HUDEP-2 (cell line): Measurements from ENCODE around the gene PGA4.
"Not testable (repeated sequence)": the region's sequence is repeated elsewhere in the genome, so short reads cannot be mapped to it uniquely, and the experiment has no call there.

Experiments
- DNase-seq, 76 experiments: peaks; one replicate each; lab custom pipeline; 2025; ENCODE audit not compliant: unreplicated experiment in 76 of 76; lab: John Stamatoyannopoulos, UW

The PGA4 gene

DNA sequence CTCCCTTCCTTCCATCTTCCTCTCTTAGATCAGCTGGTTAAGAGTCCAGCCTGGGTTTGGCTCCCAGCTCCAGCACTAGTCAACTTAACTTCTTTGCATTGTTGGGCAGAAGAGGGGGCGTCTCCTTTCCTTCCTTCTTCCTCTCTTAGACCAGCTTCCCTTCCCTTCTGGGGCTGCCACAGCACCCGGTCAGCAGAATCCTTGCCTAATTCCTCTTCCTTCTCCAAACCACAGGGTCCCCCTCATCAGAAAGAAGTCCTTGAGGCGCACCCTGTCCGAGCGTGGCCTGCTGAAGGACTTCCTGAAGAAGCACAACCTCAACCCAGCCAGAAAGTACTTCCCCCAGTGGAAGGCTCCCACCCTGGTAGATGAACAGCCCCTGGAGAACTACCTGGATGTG is 18.3 kb upstream of the PGA4 start:
- not testable (repeated sequence) for DNase-seq

GRCh38 chr11:61204502-61205059 is 17.6 kb upstream of the PGA4 start:
- not testable (repeated sequence) for DNase-seq

GRCh38 chr11:61207636-61208310 is 14.4 kb upstream of the PGA4 start:
- not testable (repeated sequence) for DNase-seq

- DNase-seq, result not testable (repeated sequence)
These were observed 11.5 kb upstream of the PGA4 start for GRCh38 chr11:61210629-61211028.

DNA sequence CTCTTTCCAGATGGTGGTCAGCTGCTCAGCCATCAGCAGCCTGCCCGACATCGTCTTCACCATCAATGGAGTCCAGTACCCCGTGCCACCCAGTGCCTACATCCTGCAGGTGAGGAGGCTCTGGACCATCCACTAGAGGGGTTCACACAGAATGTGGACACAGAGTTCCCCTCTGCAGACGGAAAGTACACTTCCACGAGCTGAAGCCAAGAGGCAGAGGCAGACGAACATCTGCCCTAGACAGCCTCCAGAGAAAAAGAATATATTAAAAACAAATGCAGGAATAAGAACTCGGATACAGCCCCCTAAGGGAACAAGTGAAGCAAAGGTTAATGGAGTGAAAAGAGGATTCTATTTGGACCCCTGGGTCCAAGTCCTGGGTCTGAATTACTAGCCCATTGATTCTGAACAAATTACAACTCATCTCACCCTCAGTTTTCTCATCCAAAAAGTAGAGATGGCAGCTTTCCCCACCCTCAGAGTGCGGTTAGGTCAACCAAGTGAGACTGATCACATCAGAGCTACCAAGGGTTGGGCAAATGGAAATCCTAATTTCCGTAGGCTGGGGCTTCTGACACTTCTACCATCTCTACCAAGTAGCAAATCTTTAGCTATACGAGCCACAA is 10.7 kb upstream of the PGA4 start:
- not testable (repeated sequence) for DNase-seq

GRCh38 chr11:61212202-61212601 is 9.9 kb upstream of the PGA4 start:
- DNase-seq, result not testable (repeated sequence)

DNA sequence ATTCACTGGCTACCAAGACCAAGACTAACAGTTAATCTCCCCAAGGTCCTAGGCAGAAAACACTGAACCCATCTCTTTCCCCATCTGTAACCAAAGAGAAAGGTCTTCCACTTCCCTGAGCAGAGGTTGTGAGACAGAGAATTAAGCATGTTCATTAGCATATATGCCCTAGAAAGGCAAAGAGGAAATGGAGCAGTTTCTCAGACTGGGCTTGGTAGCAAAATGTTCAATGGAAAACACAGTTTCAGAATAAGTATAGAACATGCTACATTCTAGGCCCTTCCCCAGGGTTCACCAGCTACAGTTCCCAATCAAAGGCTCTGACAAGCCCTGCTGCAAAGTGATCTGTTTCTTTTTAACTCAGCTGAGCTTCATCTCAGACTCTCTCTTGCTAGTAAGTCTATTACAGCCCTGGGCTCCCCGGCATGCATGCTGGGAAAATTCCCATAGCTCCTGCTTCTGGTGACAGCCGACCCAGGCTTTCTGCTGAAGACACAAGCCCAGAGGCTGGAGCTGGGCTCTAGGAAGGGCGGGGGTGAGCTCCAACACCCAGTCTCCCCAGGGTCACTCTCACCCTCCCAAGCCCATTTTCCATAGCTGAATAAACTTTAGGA is 8.3 kb upstream of the PGA4 start:
- not testable (repeated sequence) for DNase-seq

GRCh38 chr11:61218306-61218705 is 3.8 kb upstream of the PGA4 start:
- DNase-seq, result not testable (repeated sequence)

DNA sequence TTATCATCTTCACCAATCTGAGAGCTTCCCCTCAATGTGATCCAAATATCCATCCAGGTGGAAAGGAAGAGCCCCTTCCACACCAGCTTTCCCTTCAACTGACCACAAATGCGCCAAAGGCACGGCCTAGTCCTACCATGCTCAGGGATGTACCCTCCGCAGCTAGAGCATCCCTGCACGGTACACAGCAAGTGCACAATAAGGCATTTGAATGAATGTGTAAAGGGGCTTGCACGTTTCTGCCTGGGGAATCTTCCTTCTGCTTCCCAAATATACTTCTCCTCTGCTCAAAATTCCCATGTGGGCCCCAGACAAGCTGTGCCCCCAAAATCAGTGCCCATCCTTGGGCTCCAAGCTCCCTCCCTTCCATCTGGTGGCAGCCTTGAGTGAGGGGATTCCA is 3.1 kb upstream of the PGA4 start:
- not testable (repeated sequence) for DNase-seq

- not testable (repeated sequence) for DNase-seq
These were observed 545 bp downstream of the PGA4 start for GRCh38 chr11:61222692-61223091.

- not testable (repeated sequence) for DNase-seq
These were observed 4.5 kb downstream of the PGA4 start for GRCh38 chr11:61226457-61227137.

GRCh38 chr11:61229458-61229857 is 7.3 kb downstream of the PGA4 start:
- DNase-seq, result not testable (repeated sequence)

DNA sequence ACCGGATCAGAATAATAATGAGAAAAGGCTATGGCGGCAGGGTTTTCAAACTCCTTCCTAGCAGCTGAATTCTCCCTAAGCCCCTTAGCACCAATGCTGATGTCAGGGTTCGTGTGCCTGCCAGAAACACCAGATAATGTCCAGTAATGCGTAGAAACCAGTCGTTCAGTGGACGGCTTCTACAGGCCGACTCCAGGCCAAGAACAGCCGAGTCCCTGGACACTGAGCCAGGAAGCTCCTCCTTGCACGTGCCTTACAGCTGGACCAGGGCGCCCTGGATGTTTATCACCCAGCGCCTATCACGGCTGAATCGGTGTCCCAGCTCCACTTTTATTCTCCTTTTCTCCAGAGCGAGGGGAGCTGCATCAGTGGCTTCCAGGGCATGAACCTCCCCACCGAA is 8.9 kb downstream of the PGA4 start:
- not testable (repeated sequence) for DNase-seq

DNA sequence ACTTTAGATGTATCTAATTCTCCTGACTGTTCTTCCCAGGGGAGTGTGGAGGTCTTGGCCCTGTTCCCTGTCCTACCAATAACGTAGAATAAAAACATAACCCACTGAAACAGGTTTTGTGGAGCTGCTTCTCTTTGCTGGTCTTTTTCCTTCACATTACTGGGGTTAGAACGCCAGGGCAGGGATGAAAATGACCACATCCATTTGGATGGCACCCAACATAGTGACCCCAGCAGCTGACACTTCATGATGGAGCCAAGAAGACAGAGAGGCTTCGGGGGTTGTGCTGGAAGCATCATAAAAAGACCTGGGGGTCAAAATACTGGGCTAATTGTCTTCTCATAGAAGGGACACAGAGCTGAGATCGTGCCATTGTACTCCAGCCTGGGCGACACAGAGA is 9.4 kb downstream of the PGA4 start:
- not testable (repeated sequence) for DNase-seq

GRCh38 chr11:61232548-61233145 is 10.5 kb downstream of the PGA4 start:
- DNase-seq, result not testable (repeated sequence)

DNA sequence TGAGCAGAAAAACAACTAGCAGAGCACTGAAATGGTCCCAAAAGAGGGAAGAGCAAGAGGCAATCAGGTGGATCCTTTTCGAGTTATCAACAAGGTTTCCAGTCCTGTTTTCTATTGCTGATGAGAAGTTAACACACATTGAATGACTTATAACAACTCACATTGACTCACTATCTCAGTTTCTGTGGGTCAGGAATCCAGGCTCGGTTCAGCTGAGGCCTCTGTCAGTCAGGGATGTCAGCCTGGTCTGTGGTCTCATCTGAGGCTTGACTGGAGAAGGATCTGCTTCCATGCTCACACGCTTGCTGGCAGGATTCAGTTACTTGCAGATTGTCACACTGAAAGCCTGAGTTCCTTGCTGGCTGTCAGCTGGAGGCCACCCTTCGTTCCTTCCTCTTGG is 15.0 kb downstream of the PGA4 start:
- not testable (repeated sequence) for DNase-seq

DNA sequence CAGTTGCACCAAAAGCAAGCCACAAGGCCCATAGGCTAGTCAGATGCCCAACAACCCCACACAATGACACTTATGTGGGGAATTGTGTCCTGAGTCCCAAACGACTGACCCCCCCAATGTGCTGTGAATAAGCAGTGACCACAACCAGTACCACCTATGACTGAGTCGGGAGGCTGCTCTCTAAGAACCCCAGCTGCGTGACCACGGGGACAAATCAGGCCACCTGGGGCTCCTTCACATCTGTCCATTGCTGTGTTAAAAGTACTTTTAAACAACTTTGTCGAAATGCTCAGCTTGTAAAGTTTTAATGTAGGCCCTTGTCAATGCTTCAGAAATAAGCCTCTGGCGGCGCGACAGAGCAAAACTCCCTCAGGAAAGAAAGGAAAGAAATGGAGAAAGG is 18.1 kb downstream of the PGA4 start:
- not testable (repeated sequence) for DNase-seq

GRCh38 chr11:61240875-61241274 is 18.7 kb downstream of the PGA4 start, which contains the start of gene PGA5:
Gene PGA5, plus strand, starts transcription at chr11:61241175. Its CDS starts 52 bp downstream, at chr11:61241227.
- DNase-seq, result not testable (repeated sequence)

GRCh38 chr11:61241526-61241925 is 19.4 kb downstream of the PGA4 start:
- DNase-seq, result not testable (repeated sequence)

GRCh38 chr11:61245284-61245964 is 23.3 kb downstream of the PGA4 start:
- DNase-seq, result not testable (repeated sequence)
